Measurements from ENCODE around the gene ANKRD13A. TPM values are rescaled to one million over a fixed set of nuclear protein-coding genes. Genes with fewer than 3 reads are reported as not detected.
"Not testable (repeated sequence)": the region's sequence is repeated elsewhere in the genome, so short reads cannot be mapped to it uniquely, and the experiment has no call there.

Gene ANKRD13A
- total and polyA plus RNA-seq, 4 donors: 31.2 to 46.1 (median 37.3) TPM

DNA sequence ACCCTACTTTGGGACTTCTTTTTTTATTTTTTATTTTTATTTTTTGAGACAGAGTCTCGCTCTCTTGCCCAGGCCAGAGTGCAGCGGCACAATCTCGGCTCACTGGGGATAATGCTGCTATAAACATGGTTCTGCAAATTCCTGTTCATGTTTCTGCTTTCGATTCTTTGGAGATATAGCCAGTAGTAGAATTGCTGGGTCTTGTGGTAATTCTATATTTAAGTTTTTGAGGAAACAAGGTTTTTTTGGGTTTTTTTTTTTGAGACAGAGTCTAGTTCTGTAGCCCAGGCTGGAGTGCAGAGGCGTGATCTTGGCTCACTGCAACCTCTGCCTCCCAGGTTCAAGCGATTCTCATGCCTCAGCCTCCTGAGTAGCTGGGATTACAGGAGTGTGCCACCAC, 89.0 kb downstream of the ANKRD13A start:
- not testable (repeated sequence) for H3K36me3 ChIP-seq (ENCODE audit: control insufficient read depth, insufficient read depth, low read length); H3K27me3 ChIP-seq (ENCODE audit: control insufficient read depth, insufficient read depth, low read length); H3K4me1 ChIP-seq (ENCODE audit: control insufficient read depth, insufficient read depth, low read length); H3K9me3 ChIP-seq (ENCODE audit: control insufficient read depth, insufficient read depth, low read length); H3K27ac ChIP-seq (ENCODE audit: low read depth, low read length); DNase-seq (ENCODE audit: low read depth in 4 of 6, low spot score in 6 of 6); H3K4me3 ChIP-seq (ENCODE audit: low read depth, low read length)
- 88% methylated on average over 5 of the region's 6 CpGs for WGBS (ENCODE audit: insufficient coverage)

DNA sequence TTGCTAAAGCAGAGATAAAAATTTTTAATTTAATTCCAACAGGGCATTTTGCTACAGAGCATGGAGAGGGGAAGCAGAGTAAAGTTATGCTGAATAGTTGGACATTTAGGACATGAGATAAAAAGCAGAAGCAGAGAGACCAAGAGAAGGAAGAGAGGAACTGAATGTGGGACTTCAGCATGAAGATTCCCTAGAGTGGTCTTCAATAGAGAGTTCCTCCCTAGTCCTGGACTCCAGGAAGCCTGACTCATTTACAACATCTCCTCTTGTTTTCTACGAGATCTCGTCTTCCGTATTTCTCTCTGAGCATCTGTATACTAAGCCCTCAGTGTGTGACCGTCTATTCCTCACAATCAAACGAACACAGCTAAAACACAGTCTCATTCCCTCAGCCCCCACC, 89.7 kb downstream of the ANKRD13A start:
- DNase-seq (ENCODE audit: low read depth in 4 of 6, low spot score in 6 of 6): no peak
- H3K4me3 ChIP-seq (ENCODE audit: low read depth, low read length): no peak overlapping the region
- 90% methylated on average over 5 of the region's 5 CpGs for WGBS (ENCODE audit: insufficient coverage)
- no peaks in the 10 kb centered on the region for H3K4me1 ChIP-seq (ENCODE audit: control insufficient read depth, insufficient read depth, low read length)
- no peaks in the 10 kb centered on the region for H3K9me3 ChIP-seq (ENCODE audit: control insufficient read depth, insufficient read depth, low read length)
- no peak overlapping the region for H3K27ac ChIP-seq (ENCODE audit: low read depth, low read length)
- no peaks in the 10 kb centered on the region for H3K36me3 ChIP-seq (ENCODE audit: control insufficient read depth, insufficient read depth, low read length)
- H3K27me3 ChIP-seq (ENCODE audit: control insufficient read depth, insufficient read depth, low read length): no peaks in the 10 kb centered on the region

Small RNA genes within 50 kb of the gene (small RNA-seq; reads per million reads assigned to genes)
- gene AC007546.2 (ENCODE audit: low replicate concordance): not detected

Other genes starting within 250 kb of the ANKRD13A start
- 1 to 10 TPM in 1 of 2 donors, under 1 TPM in 1; 0.50 to 3.8 TPM for gene TRPV4, start 166.0 kb upstream of the ANKRD13A start, total RNA-seq
- 1 to 10 TPM in 1 of 2 donors, under 1 TPM in 1; 0.78 to 1.0 TPM for gene TRPV4, start 166.0 kb upstream of the ANKRD13A start, polyA plus RNA-seq (ENCODE audit: insufficient read length in 2 of 2)
- gene GLTP, start 118.9 kb upstream of the ANKRD13A start, total RNA-seq: 10 to 100 TPM; 60.5 to 68.5 TPM
- 10 to 100 TPM; 73.5 to 80.4 TPM for gene GLTP, start 118.9 kb upstream of the ANKRD13A start, polyA plus RNA-seq (ENCODE audit: insufficient read length in 2 of 2)
- 10 to 100 TPM in 1 of 2 donors, 1 to 10 TPM in 1; 7.6 to 12.6 TPM for gene TCHP, start 99.2 kb upstream of the ANKRD13A start, total RNA-seq
- 10 to 100 TPM; 30.9 to 32.7 TPM for gene TCHP, start 99.2 kb upstream of the ANKRD13A start, polyA plus RNA-seq (ENCODE audit: insufficient read length in 2 of 2)
- gene GIT2, start 3.1 kb upstream of the ANKRD13A start, total RNA-seq: 10 to 100 TPM; 45.5 to 49.8 TPM
- 10 to 100 TPM; 41.5 to 52.8 TPM for gene GIT2, start 3.1 kb upstream of the ANKRD13A start, polyA plus RNA-seq (ENCODE audit: insufficient read length in 2 of 2)
- 10 to 100 TPM; 45.2 to 84.9 TPM for gene C12orf76, start 49.1 kb downstream of the ANKRD13A start, total RNA-seq
- gene C12orf76, start 49.1 kb downstream of the ANKRD13A start, polyA plus RNA-seq (ENCODE audit: insufficient read length in 2 of 2): 10 to 100 TPM; 88.8 to 94.4 TPM
- 10 to 100 TPM; 35.7 to 39.8 TPM for gene IFT81, start 124.9 kb downstream of the ANKRD13A start, total RNA-seq
- 10 to 100 TPM; 28.5 to 35.9 TPM for gene IFT81, start 124.9 kb downstream of the ANKRD13A start, polyA plus RNA-seq (ENCODE audit: insufficient read length in 2 of 2)